Adrenal gland (tissue), 12 donors: ENCODE data around the gene ABCD3. TPM values are rescaled to one million over a fixed set of nuclear protein-coding genes. Genes with fewer than 3 reads are reported as not detected.

Experiments used
- DNase-seq, 7 donors: peaks; one replicate each; pipeline ENCODE4 v3.0.0-alpha.2; 2019 to 2020
- H3K27ac ChIP-seq, 5 donors: fragments of 200-600 bp; sonication (generic) in 4 of 5; 1 replicate in 3 of 5; 2 replicates in 2 of 5; pipeline versions ENCODE4 v1.5.1 to v1.8.0; 2016 to 2020; ENCODE audit warnings: mild to moderate bottlenecking in 1 of 5
- H3K27me3 ChIP-seq: fragments of 200-600 bp; 2 replicates; pipeline ENCODE4 v1.8.0; 2021
- H3K36me3 ChIP-seq, 2 donors: fragments of 200-600 bp; replicated peaks in 1 of 2; 1 replicate in 1 of 2; 2 replicates in 1 of 2; pipeline versions ENCODE4 v1.5.1 to v1.8.0; 2018 to 2022
- H3K4me1 ChIP-seq, 2 donors: fragments of 200-600 bp; replicated peaks in 1 of 2; 1 replicate in 1 of 2; 2 replicates in 1 of 2; pipeline versions ENCODE4 v1.5.1 to v1.8.0; 2018 to 2021
- H3K4me3 ChIP-seq, 4 donors: fragments of 200-600 bp; sonication (generic) in 3 of 4; one replicate each; pipeline ENCODE4 v1.5.1; 2016 to 2018
- H3K9me3 ChIP-seq, 3 donors: fragments of 200-600 bp; sonication (generic) in 1 of 3; replicated peaks in 1 of 3; 1 replicate in 2 of 3; 2 replicates in 1 of 3; pipeline versions ENCODE4 v1.5.1 to v1.8.0; 2016 to 2021
- CTCF ChIP-seq, 6 experiments: fragments of 450-650 bp in 4 of 6; fragments of 200-600 bp in 2 of 6; sonication (generic) in 1 of 6; IDR thresholded peaks; 1 replicate in 5 of 6; 2 replicates in 1 of 6; pipeline versions ENCODE4 v1.5.1 to v1.8.0; 2016 to 2021; ENCODE audit warnings: antibody characterized with exemption in 6 of 6, mild to moderate bottlenecking in 2 of 6, moderate library complexity in 1 of 6
- POLR2A ChIP-seq, 2 donors: fragments of 450-650 bp; IDR thresholded peaks; one replicate each; pipeline ENCODE4 v1.6.1; 2017; ENCODE audit warnings: antibody characterized with exemption in 2 of 2, mild to moderate bottlenecking in 2 of 2, moderate library complexity in 1 of 2
- WGBS, 4 donors: extraction: QIAGEN DNeasy Blood & Tissue Kit in 2 of 4; methylation state at CpG; one replicate each; pipeline versions ENCODE4 v1.1.5 to v1.1.7; 2013 to 2017; 5-methylcytosine and 5-hydroxymethylcytosine counted together
- intact Hi-C, 2 donors: fragments of 100-400 bp; cut with DNase I; formaldehyde crosslinking; loops; one replicate each; pipeline versions ENCODE4 v1.14.1 to v1.15.0; 2022 to 2023
- polyA plus RNA-seq, 3 donors: library from polyadenylated mRNA; stranded (reverse); fragments of 200-250 nt in 2 of 3; fragments of 350-450 nt in 1 of 3; fragmentation: Illumina TruSeq in 1 of 3; extraction: RNeasy Lipid Tissue Mini Kit (QIAGEN cat#74804) in 1 of 3; gene quantifications; one replicate each; pipeline ENCODE4 v1.2.3, GENCODE V29; 2013 to 2014
- total RNA-seq, 9 donors: library from RNA; depleted of rRNA in 4 of 9; stranded (reverse); fragments of >200 nt in 4 of 9; fragments of 120-200 nt in 1 of 9; fragmentation: NEBNext Ultra II Directional in 1 of 9; extraction: Animal tissue kit (Norgen Biotek cat#: 25700) in 1 of 9; gene quantifications; one replicate each; pipeline versions ENCODE4 v1.1.0 to v1.2.4, GENCODE V29; 2013 to 2023
- donor health status: healthy with polysubstance abuse.
- donor health status: Bipolar disorder and iron deficiency.
- donor health status: DM: yes; HTN: yes; CAD: no.
- donor health status: DM: no; HTN: no; CAD: no.
- donor health status: DM: no; HTN: no; CAD: no.
- donor health status: DM: yes; HTN: yes; CAD: no.

Gene ABCD3
- total and polyA plus RNA-seq, 12 donors: 11.2 to 69.6 (median 37.1) TPM

- no peaks in the 10 kb centered on the region for H3K4me1 ChIP-seq
- intact Hi-C loops: no loop called here
- H3K9me3 ChIP-seq: no peaks in the 10 kb centered on the region
- no peak overlapping the region for H3K4me3 ChIP-seq
- no peak for TF ChIP-seq POLR2A (IDR thresholded peaks at IDR 0.05)
- no peak for TF ChIP-seq CTCF (IDR thresholded peaks at IDR 0.05)
- WGBS, 4 donors: 90 to 98% (median 94%) methylated on average over 2 of the region's 2 CpGs
- no peak for DNase-seq
- H3K27ac ChIP-seq: no peak overlapping the region
- no peaks in the 10 kb centered on the region for H3K27me3 ChIP-seq
- H3K36me3 ChIP-seq: peaks cover 0 to 12% of the 10 kb centered on the region in 2 donors
Observed at GRCh38 chr1:94496076-94496755, 78.0 kb downstream of the ABCD3 start.

- intact Hi-C loops: no loop called here
- peaks cover 0 to 20% of the 10 kb centered on the region in 2 donors for H3K36me3 ChIP-seq
Observed at GRCh38 chr1:94501426-94501825, 83.2 kb downstream of the ABCD3 start.

GRCh38 chr1:94501935-94502334, 83.7 kb downstream of the ABCD3 start:
- 88 to 94% (median 92%) methylated on average over 4 of the region's 4 CpGs for WGBS, 4 donors
- H3K4me1 ChIP-seq: peaks cover 0 to 7% of the 10 kb centered on the region in 2 donors
- no peak for DNase-seq
- peaks cover 0 to 22% of the 10 kb centered on the region in 2 donors for H3K36me3 ChIP-seq
- H3K4me3 ChIP-seq: no peak overlapping the region
- H3K27me3 ChIP-seq: no peaks in the 10 kb centered on the region
- no peaks in the 10 kb centered on the region for H3K9me3 ChIP-seq
- no peak for TF ChIP-seq CTCF (IDR thresholded peaks at IDR 0.05)
- no peak overlapping the region for H3K27ac ChIP-seq
- intact Hi-C loops: no loop called here

More at GRCh38 chr1:94501426-94501825, 83.2 kb downstream of the ABCD3 start:
- H3K4me1 ChIP-seq: peaks cover 0 to 7% of the 10 kb centered on the region in 2 donors
- no peaks in the 10 kb centered on the region for H3K27me3 ChIP-seq
- WGBS, 4 donors: 84 to 91% (median 89%) methylated on average over 2 of the region's 2 CpGs
- no peak overlapping the region for H3K27ac ChIP-seq
- no peak for DNase-seq
- TF ChIP-seq CTCF (IDR thresholded peaks at IDR 0.05) (no peak), POLR2A (IDR thresholded peaks at IDR 0.05) (no peak)
- H3K9me3 ChIP-seq: no peaks in the 10 kb centered on the region
- no peak overlapping the region for H3K4me3 ChIP-seq

GRCh38 chr1:94503153-94503552, 85.0 kb downstream of the ABCD3 start:
- peaks cover 0 to 22% of the 10 kb centered on the region in 2 donors for H3K36me3 ChIP-seq
- intact Hi-C loops: no loop called here
- no peak for TF ChIP-seq CTCF (IDR thresholded peaks at IDR 0.05)
- no peak for TF ChIP-seq POLR2A (IDR thresholded peaks at IDR 0.05)
- no peak overlapping the region for H3K4me3 ChIP-seq
- no peaks in the 10 kb centered on the region for H3K9me3 ChIP-seq
- peaks cover 0 to 7% of the 10 kb centered on the region in 2 donors for H3K4me1 ChIP-seq
- no peak overlapping the region for H3K27ac ChIP-seq
- DNase-seq: no peak
- H3K27me3 ChIP-seq: no peaks in the 10 kb centered on the region
- 77 to 85% (median 80%) methylated on average over 4 of the region's 4 CpGs for WGBS, 4 donors
